Psoas muscle (tissue), 8 donors: ENCODE measurements around the gene SKP1. TPM values are rescaled to one million over a fixed set of nuclear protein-coding genes. Genes with fewer than 3 reads are reported as not detected.

Experiments used
- ATAC-seq, 4 donors: fragments of 200-7000 bp; cut with Tn5 transposase; one replicate each; pipeline ENCODE4 v1.9.1; 2020; ENCODE audit warnings: moderate library complexity in 3 of 4, mild to moderate bottlenecking in 2 of 4
- DNase-seq, 2 donors: peaks; one replicate each; pipeline ENCODE4 v3.0.0-alpha.2; 2020
- H3K27ac ChIP-seq: fragments of 200-600 bp; one replicate; pipeline ENCODE4 v1.8.0; 2022
- H3K27me3 ChIP-seq, 3 donors: fragments of 200-600 bp in 1 of 3; one replicate each; pipeline versions ENCODE4 v1.6.1 to v1.8.0; 2013 to 2022; ENCODE audit warnings: low read length in 2 of 3, mild to moderate bottlenecking in 2 of 3, moderate library complexity in 1 of 3; ENCODE audit not compliant: insufficient read depth in 3 of 3
- H3K36me3 ChIP-seq, 2 donors: fragments of 200-600 bp in 1 of 2; one replicate each; pipeline versions ENCODE4 v1.6.1 to v1.8.0; 2013 to 2022; ENCODE audit warnings: low read depth in 1 of 2, mild to moderate bottlenecking in 1 of 2, moderate library complexity in 1 of 2; ENCODE audit not compliant: insufficient read depth in 1 of 2
- H3K4me1 ChIP-seq: fragments of 200-600 bp; one replicate; pipeline ENCODE4 v1.8.0; 2022
- H3K4me3 ChIP-seq: fragments of 200-600 bp; one replicate; pipeline ENCODE4 v1.8.0; 2022; ENCODE audit warnings: mild to moderate bottlenecking
- H3K9me3 ChIP-seq: fragments of 200-600 bp; one replicate; pipeline ENCODE4 v1.8.0; 2022
- WGBS, 3 donors: extraction: QIAGEN DNeasy Blood & Tissue Kit; methylation state at CpG; one replicate each; pipeline versions ENCODE4 v1.1.6 to v1.1.7; 2013; 5-methylcytosine and 5-hydroxymethylcytosine counted together
- intact Hi-C, 2 donors: fragments of 100-400 bp; cut with DNase I; formaldehyde crosslinking; loops; one replicate each; pipeline versions ENCODE4 v1.11.0 to v1.14.2; 2022
- polyA plus RNA-seq, 3 donors: library from polyadenylated mRNA; stranded (reverse); fragments of 200-250 nt; gene quantifications; one replicate each; pipeline ENCODE4 v1.2.3, GENCODE V29; 2013
- total RNA-seq, 4 donors: library from RNA; stranded (reverse); fragmentation: NEBNext Ultra II Directional in 2 of 4; extraction: Animal tissue kit (Norgen Biotek cat#: 25700) in 2 of 4; gene quantifications; one replicate each; pipeline versions ENCODE4 v1.2.1 to v1.2.4, GENCODE V29; 2021 to 2023
- TF ChIP-seq, protein P1 (sequence below): fragments of 200-600 bp; IDR thresholded peaks from one replicate; pipeline ENCODE4 v1.8.0; 2022; ENCODE audit warnings: antibody characterized with exemption
- donor health status: healthy with polysubstance abuse.
- donor health status: DM: no; HTN: no; CAD: no; lungs with moderate emphysema.
- donor health status: Bipolar disorder and iron deficiency.
- donor health status: healthy.
- donor health status: DM: yes; HTN: yes; CAD: no.
- donor health status: DM: no; HTN: no; CAD: no.
- donor health status: DM: no; HTN: no; CAD: no.
- donor health status: DM: yes; HTN: yes; CAD: no.

Gene SKP1
- total and polyA plus RNA-seq, 7 donors: 341 to 1,174 (median 485) TPM

DNA sequence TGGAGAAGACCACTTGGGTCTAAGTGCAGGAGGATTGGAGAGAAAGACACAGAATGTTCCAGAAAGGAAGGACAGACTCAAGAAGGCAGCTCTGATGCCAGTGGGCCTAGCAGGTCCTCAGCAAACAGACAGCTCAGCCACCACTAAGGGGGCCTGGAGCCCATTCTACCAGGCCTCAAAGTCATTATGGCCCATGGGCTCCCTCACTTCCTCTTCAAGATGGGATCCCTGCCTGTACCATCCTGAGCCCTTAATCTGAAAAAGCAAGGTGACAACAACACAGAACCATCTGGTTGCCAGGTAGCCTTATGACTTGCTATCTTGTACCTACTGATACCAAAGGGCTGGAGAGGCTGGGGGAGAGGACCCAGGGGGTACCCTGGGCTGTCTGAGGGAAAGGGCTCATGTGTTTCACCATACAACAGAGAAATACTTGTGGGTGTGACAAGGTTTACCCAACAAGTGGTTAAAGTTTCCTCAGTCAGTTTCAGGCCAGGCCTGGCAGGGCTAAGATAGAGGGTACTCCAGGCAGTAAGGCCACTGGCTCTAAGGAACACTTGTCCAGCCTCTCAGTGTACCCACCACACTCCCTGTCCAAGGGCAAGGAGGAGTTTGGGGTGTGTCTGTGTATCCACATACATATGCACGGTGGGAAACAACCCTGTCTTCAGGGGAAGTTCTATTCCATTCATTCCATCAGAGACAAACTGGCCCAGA, 31.6 kb downstream of the SKP1 start:
- H3K4me3 ChIP-seq: no peak overlapping the region
- peaks cover 10 to 79% of the 10 kb centered on the region in 2 donors for H3K36me3 ChIP-seq
- TF ChIP-seq, protein P1, sequence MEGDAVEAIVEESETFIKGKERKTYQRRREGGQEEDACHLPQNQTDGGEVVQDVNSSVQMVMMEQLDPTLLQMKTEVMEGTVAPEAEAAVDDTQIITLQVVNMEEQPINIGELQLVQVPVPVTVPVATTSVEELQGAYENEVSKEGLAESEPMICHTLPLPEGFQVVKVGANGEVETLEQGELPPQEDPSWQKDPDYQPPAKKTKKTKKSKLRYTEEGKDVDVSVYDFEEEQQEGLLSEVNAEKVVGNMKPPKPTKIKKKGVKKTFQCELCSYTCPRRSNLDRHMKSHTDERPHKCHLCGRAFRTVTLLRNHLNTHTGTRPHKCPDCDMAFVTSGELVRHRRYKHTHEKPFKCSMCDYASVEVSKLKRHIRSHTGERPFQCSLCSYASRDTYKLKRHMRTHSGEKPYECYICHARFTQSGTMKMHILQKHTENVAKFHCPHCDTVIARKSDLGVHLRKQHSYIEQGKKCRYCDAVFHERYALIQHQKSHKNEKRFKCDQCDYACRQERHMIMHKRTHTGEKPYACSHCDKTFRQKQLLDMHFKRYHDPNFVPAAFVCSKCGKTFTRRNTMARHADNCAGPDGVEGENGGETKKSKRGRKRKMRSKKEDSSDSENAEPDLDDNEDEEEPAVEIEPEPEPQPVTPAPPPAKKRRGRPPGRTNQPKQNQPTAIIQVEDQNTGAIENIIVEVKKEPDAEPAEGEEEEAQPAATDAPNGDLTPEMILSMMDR: no peak
- H3K9me3 ChIP-seq: no peaks in the 10 kb centered on the region
- no peaks in the 10 kb centered on the region for H3K27me3 ChIP-seq
- H3K27ac ChIP-seq: no peak overlapping the region
- ATAC-seq: peak in 1 of 4 donors; percentile 12
- DNase-seq: no peak
- intact Hi-C loops: no loop called here
- 50 to 78% (median 68%) methylated on average over 1 of the region's 1 CpG for WGBS, 3 donors
- H3K4me1 ChIP-seq: peaks cover 15% of the 10 kb centered on the region

DNA sequence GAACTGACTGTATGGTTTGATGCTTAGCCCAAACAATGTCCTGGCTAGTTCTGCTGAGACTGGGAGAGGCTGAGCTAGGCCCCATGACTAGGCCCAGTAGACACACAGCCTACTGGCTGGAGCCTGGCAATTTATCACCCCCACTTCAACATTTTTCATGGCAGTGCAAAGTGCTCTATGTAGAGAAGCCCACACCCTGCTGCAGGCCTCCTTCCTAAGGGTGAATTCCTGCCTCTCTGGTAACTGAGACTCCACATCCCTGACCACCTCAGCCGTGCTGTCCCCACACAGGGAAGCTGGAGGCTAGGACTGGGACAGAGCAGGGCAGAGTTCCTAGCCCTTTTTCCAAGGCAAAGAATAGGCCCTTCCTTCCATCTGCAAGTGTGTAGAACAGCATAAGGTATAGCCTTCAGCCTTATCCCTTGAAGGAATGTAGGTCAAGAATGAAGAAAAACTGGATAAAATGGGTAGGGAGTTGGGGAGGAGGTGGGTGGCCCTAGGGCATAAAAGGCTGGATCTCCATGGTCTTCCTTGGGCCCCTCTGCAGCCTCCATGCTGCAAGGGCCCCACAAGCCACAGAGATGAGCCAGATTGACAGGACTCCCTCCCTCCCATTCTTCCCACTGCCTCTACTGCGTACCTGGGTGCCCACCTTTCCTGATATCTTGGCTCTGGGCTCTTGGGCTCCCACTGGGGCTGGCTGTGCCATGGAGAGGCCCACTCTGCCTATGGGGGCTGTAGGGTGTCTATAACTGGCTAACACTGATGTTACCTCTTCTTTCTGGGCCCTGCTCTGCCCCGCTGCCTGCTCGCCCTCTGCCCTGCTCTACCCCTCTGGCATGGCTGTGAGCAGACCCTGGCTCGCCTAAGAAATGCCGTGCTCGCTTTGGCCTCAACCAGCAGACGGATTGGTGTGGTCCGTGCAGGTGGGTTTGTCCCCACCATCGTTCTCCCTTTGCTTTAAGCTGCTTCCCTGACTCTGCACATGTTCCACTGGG, 32.5 kb downstream of the SKP1 start:
- Histone ChIP-seq H3K4me3 (no peak overlapping the region), H3K4me1 (peaks cover 21% of the 10 kb centered on the region), H3K27me3 (no peaks in the 10 kb centered on the region), H3K9me3 (no peaks in the 10 kb centered on the region), H3K36me3 (peaks cover 6 to 76% of the 10 kb centered on the region in 2 donors), H3K27ac (no peak overlapping the region)
- TF ChIP-seq, protein P1: no peak
- intact Hi-C loops: loop anchor here (5.0 kb wide), 1 partner anchor 42 kb away; no protein-coding TSS in a partner anchor
- DNase-seq: no peak
- ATAC-seq: no peak
- WGBS, 3 donors: 93 to 94% (median 94%) methylated on average over 10 of the region's 10 CpGs

DNA sequence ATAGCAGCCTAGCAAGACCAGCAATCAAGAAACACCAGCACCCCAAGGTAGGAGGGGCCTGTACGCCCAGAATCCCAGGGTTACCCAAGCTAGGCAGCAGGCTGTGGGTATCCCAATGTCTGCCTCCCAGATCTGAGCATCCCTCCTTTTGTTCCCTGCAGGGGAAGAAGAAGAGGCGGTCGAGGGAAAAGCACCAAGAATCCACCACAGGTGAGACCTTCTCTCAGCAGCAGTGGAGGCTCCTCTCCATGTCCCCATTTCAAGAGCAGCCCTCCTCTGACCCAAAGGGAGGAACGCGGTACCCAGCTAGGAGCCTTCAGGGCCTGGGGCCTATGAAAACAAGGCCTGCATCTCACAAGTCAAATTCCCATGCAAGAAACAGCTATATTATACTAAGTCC, 33.3 kb downstream of the SKP1 start:
- intact Hi-C loops: loop anchor here (5.0 kb wide), 1 partner anchor 41 kb away; no protein-coding TSS in a partner anchor
- Histone ChIP-seq H3K27ac (no peak overlapping the region), H3K36me3 (peaks cover 6 to 70% of the 10 kb centered on the region in 2 donors), H3K4me1 (peaks cover 21% of the 10 kb centered on the region), H3K27me3 (no peaks in the 10 kb centered on the region), H3K4me3 (no peak overlapping the region), H3K9me3 (no peaks in the 10 kb centered on the region)
- ATAC-seq: no peak
- 84 to 97% (median 93%) methylated on average over 5 of the region's 5 CpGs for WGBS, 3 donors
- TF ChIP-seq, protein P1: no peak
- DNase-seq: no peak

DNA sequence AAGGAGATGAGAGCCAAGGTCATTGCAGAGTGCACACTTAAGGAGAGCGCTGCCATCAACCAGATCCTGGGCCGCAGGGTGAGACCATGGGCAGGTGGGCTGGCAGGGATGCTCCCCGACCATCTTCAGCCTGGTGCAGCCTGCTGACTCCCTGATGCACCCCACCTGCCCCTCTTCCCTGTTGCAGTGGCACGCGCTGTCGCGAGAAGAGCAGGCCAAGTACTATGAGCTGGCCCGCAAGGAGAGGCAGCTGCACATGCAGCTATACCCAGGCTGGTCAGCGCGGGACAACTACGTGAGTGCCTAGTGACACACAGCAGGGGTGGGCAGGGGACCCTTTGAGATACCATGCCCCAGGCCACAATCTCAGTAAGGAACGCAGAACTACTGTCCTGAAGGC, 33.9 kb downstream of the SKP1 start:
- intact Hi-C loops: loop anchor here (5.0 kb wide), 1 partner anchor 41 kb away; no protein-coding TSS in a partner anchor
- DNase-seq: no peak
- peaks cover 6 to 64% of the 10 kb centered on the region in 2 donors for H3K36me3 ChIP-seq

More for the DNA sequence above, 33.9 kb downstream of the SKP1 start:
- 90 to 94% (median 91%) methylated on average over 12 of the region's 12 CpGs for WGBS, 3 donors
- H3K27me3 ChIP-seq: no peaks in the 10 kb centered on the region
- H3K9me3 ChIP-seq: no peaks in the 10 kb centered on the region
- no peak for ATAC-seq
- no peak overlapping the region for H3K27ac ChIP-seq
- H3K4me1 ChIP-seq: peaks cover 21% of the 10 kb centered on the region
- H3K4me3 ChIP-seq: no peak overlapping the region
- TF ChIP-seq, protein P1: no peak
